Gastroesophageal sphincter (tissue), 3 donors: ENCODE results near the gene PCAT7.

Experiments
- CTCF ChIP-seq, 4 experiments: fragments of 200-600 bp in 2 of 4; fragments of 450-650 bp in 2 of 4; sonication (generic) in 1 of 4; IDR thresholded peaks; one replicate each; pipeline ENCODE4 v1.5.1; 2017 to 2019; ENCODE audit warnings: antibody characterized with exemption in 4 of 4, mild to moderate bottlenecking in 2 of 4, moderate library complexity in 2 of 4
- POLR2A ChIP-seq, 2 donors: fragments of 450-650 bp; IDR thresholded peaks; one replicate each; pipeline ENCODE4 v1.6.1; 2017; ENCODE audit warnings: antibody characterized with exemption in 2 of 2, mild to moderate bottlenecking in 2 of 2, moderate library complexity in 1 of 2
- POLR2AphosphoS5 ChIP-seq: sonication (generic); formaldehyde crosslinking; IDR thresholded peaks from one replicate; pipeline ENCODE4 v1.6.1; 2017; ENCODE audit warnings: antibody characterized with exemption

GRCh38 chr9:94567271-94567670, 12.4 kb downstream of the PCAT7 start:
- TF ChIP-seq POLR2A (IDR thresholded peaks at IDR 0.05): no peak
- no peak for TF ChIP-seq CTCF (IDR thresholded peaks at IDR 0.05)
- no peak for TF ChIP-seq POLR2AphosphoS5
